GM12892 (cell line): Measurements from ENCODE around the gene CES2.

ENCODE experiments used
- POLR2A ChIP-seq: IDR thresholded peaks from 2 replicates; pipeline ENCODE4 v1.6.1; 2011; ENCODE audit warnings: low read depth, low read length, control low read depth
- POLR2AphosphoS5 ChIP-seq: IDR thresholded peaks from 2 replicates; pipeline ENCODE4 v1.6.1; 2011; ENCODE audit warnings: low read depth, low read length, control low read depth

- no peak for TF ChIP-seq POLR2A
- no peak for TF ChIP-seq POLR2AphosphoS5
These were observed 34.4 kb upstream of the CES2 start for GRCh38 chr16:66900721-66901441.
